Ascending aorta (tissue), 2 donors: ENCODE results near the gene CSHL1. TPM values are rescaled to one million over a fixed set of nuclear protein-coding genes. Genes with fewer than 3 reads are reported as not detected.

Experiments
- DNase-seq, 2 donors: peaks; one replicate each; pipeline ENCODE4 v3.0.0-alpha.2; 2019; ENCODE audit warnings: low spot score in 2 of 2
- H3K27ac ChIP-seq, 2 donors: fragments of 200-600 bp; sonication (generic); one replicate each; pipeline ENCODE4 v1.5.1; 2016 to 2017; ENCODE audit warnings: mild to moderate bottlenecking in 1 of 2
- H3K27me3 ChIP-seq: fragments of 200-600 bp; sonication (generic); one replicate; pipeline ENCODE4 v1.5.1; 2017
- H3K36me3 ChIP-seq, 2 donors: fragments of 200-600 bp; sonication (generic); one replicate each; pipeline ENCODE4 v1.5.1; 2016
- H3K4me1 ChIP-seq, 2 donors: fragments of 200-600 bp; sonication (generic); one replicate each; pipeline ENCODE4 v1.5.1; 2016 to 2017; ENCODE audit warnings: mild to moderate bottlenecking in 1 of 2
- H3K4me3 ChIP-seq, 2 donors: fragments of 200-600 bp; sonication (generic); one replicate each; pipeline ENCODE4 v1.5.1; 2016 to 2017; ENCODE audit warnings: mild to moderate bottlenecking in 1 of 2
- H3K9me3 ChIP-seq, 2 donors: fragments of 200-600 bp; sonication (generic); one replicate each; pipeline ENCODE4 v1.5.1; 2016
- CTCF ChIP-seq, 3 experiments: fragments of 200-600 bp in 2 of 3; fragments of 450-650 bp in 1 of 3; sonication (generic) in 2 of 3; IDR thresholded peaks; one replicate each; pipeline ENCODE4 v1.5.1; 2016 to 2019; ENCODE audit warnings: antibody characterized with exemption in 3 of 3, mild to moderate bottlenecking in 1 of 3, moderate library complexity in 1 of 3
- intact Hi-C: fragments of 100-400 bp; cut with DNase I; formaldehyde crosslinking; loops from one replicate; pipeline ENCODE4 v1.15.1; 2023
- total RNA-seq: library from RNA; depleted of rRNA; stranded (reverse); fragments of >200 nt; gene quantifications from one replicate; pipeline ENCODE4 v1.1.0, GENCODE V29; 2016

Gene CSHL1
- total RNA-seq, 1 donor from 2014 or later, result not detected

- Histone ChIP-seq H3K4me3 (no peak overlapping the region), H3K4me1 (no peaks in the 10 kb centered on the region), H3K27ac (no peak overlapping the region), H3K27me3 (no peaks in the 10 kb centered on the region), H3K36me3 (no peaks in the 10 kb centered on the region), H3K9me3 (no peaks in the 10 kb centered on the region)
- no peak for DNase-seq
- TF ChIP-seq CTCF (IDR thresholded peaks at IDR 0.05), result no peak
- intact Hi-C loops, result no loop called here
These were observed 36.8 kb upstream of the CSHL1 start for GRCh38 chr17:63947711-63948330.

- Histone ChIP-seq H3K36me3 (no peaks in the 10 kb centered on the region), H3K27ac (no peak overlapping the region), H3K4me1 (no peaks in the 10 kb centered on the region), H3K9me3 (no peaks in the 10 kb centered on the region), H3K27me3 (no peaks in the 10 kb centered on the region), H3K4me3 (no peak overlapping the region)
- no peak for DNase-seq
- TF ChIP-seq CTCF (IDR thresholded peaks at IDR 0.05), result peak; percentile 31 to 59 (median 55)
- intact Hi-C loops, result no loop called here
These were observed 35.6 kb upstream of the CSHL1 start for GRCh38 chr17:63946440-63947363.

- no peak for DNase-seq
- Histone ChIP-seq H3K4me3 (no peak overlapping the region), H3K9me3 (no peaks in the 10 kb centered on the region), H3K27ac (no peak overlapping the region), H3K27me3 (no peaks in the 10 kb centered on the region), H3K36me3 (no peaks in the 10 kb centered on the region), H3K4me1 (no peaks in the 10 kb centered on the region)
- intact Hi-C loops, result no loop called here
- TF ChIP-seq CTCF (IDR thresholded peaks at IDR 0.05), result no peak
These were observed 34.9 kb upstream of the CSHL1 start for GRCh38 chr17:63945784-63946439.

- H3K27me3 ChIP-seq, result no peaks in the 10 kb centered on the region
- no peak overlapping the region for H3K4me3 ChIP-seq
- no peaks in the 10 kb centered on the region for H3K4me1 ChIP-seq
- no peaks in the 10 kb centered on the region for H3K9me3 ChIP-seq
- no peaks in the 10 kb centered on the region for H3K36me3 ChIP-seq
- TF ChIP-seq CTCF (IDR thresholded peaks at IDR 0.05), result no peak
- DNase-seq, result no peak
- H3K27ac ChIP-seq, result no peak overlapping the region
- intact Hi-C loops, result no loop called here
These were observed 33.9 kb upstream of the CSHL1 start for GRCh38 chr17:63944736-63945499.

DNA sequence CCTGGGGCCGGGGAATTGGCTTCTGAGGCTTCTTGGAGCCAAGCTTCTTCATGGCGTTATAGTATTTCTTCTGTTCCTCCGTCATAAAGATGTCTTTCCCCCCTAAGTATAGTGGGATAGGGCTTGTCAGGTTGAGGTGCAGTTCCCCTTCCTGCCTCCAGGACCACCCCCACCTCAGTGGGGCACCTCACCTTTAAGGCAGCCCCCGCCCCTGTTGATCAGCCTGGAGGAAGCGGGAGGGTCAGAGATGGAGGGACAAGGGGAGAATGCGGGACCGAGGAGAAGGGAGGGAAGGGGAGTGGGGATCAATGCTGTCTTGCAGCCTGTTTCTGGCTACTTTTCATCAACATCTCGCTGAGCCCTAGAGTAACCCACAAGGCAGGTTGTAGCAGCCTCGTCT is 32.7 kb upstream of the CSHL1 start:
- no peak for DNase-seq
- no peak for TF ChIP-seq CTCF (IDR thresholded peaks at IDR 0.05)
- intact Hi-C loops, result no loop called here
- Histone ChIP-seq H3K4me3 (no peak overlapping the region), H3K9me3 (no peaks in the 10 kb centered on the region), H3K27me3 (no peaks in the 10 kb centered on the region), H3K27ac (no peak overlapping the region), H3K4me1 (no peaks in the 10 kb centered on the region), H3K36me3 (no peaks in the 10 kb centered on the region)
